Brain microvascular endothelial cell (primary cell): ENCODE measurements around the gene ZNF785.

Experiments
- DNase-seq: peaks from one replicate; pipeline ENCODE4 v3.0.0-alpha.2; 2020
- H3K27ac ChIP-seq: fragments of 250-450 bp; sonication (Bioruptor Pico); 2 replicates; pipeline ENCODE4 v1.5.1; 2020; ENCODE audit warnings: mild to moderate bottlenecking, moderate library complexity
- H3K27me3 ChIP-seq: fragments of 250-450 bp; sonication (Bioruptor Pico); replicated peaks from 2 replicates; pipeline ENCODE4 v1.5.1; 2020; ENCODE audit warnings: mild to moderate bottlenecking
- H3K36me3 ChIP-seq: fragments of 250-450 bp; sonication (Bioruptor Pico); replicated peaks from 2 replicates; pipeline ENCODE4 v1.5.1; 2020; ENCODE audit warnings: mild to moderate bottlenecking
- H3K4me3 ChIP-seq: 2 replicates; pipeline ENCODE4 v1.5.1; 2011; ENCODE audit warnings: low read depth, mild to moderate bottlenecking, control low read depth, low read length, moderate library complexity
- in situ Hi-C: cut with HindIII; loops from 2 replicates; pipeline ENCODE4 v1.10.0; 2017; ENCODE audit warnings: low sequenced_read_pairs, low pct_ligation_motif_present
- TF ChIP-seq, protein P1 (sequence below): IDR thresholded peaks from 2 replicates; pipeline ENCODE4 v1.5.1; 2011; ENCODE audit warnings: low read depth, mild to moderate bottlenecking, moderate library complexity, low read length, control low read depth, inconsistent platforms; ENCODE audit errors: missing control alignments

ZNF785 gene

GRCh38 chr16:30553393-30553899 lies 32.1 kb downstream of the ZNF785 start:
- in situ Hi-C loops = no loop called here
- DNase-seq = no peak
- TF ChIP-seq, protein P1, sequence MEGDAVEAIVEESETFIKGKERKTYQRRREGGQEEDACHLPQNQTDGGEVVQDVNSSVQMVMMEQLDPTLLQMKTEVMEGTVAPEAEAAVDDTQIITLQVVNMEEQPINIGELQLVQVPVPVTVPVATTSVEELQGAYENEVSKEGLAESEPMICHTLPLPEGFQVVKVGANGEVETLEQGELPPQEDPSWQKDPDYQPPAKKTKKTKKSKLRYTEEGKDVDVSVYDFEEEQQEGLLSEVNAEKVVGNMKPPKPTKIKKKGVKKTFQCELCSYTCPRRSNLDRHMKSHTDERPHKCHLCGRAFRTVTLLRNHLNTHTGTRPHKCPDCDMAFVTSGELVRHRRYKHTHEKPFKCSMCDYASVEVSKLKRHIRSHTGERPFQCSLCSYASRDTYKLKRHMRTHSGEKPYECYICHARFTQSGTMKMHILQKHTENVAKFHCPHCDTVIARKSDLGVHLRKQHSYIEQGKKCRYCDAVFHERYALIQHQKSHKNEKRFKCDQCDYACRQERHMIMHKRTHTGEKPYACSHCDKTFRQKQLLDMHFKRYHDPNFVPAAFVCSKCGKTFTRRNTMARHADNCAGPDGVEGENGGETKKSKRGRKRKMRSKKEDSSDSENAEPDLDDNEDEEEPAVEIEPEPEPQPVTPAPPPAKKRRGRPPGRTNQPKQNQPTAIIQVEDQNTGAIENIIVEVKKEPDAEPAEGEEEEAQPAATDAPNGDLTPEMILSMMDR = no peak
- Histone ChIP-seq H3K27ac (no peak overlapping the region), H3K4me3 (no peak overlapping the region), H3K27me3 (no peaks in the 10 kb centered on the region), H3K36me3 (peaks cover 7% of the 10 kb centered on the region)

GRCh38 chr16:30552956-30553355 lies 32.5 kb downstream of the ZNF785 start:
- in situ Hi-C loops = no loop called here
- H3K27ac ChIP-seq = no peak overlapping the region

GRCh38 chr16:30551781-30552180 lies 33.7 kb downstream of the ZNF785 start:
- in situ Hi-C loops = no loop called here
- DNase-seq = no peak
- TF ChIP-seq, protein P1 = no peak
- peaks cover 7% of the 10 kb centered on the region for H3K36me3 ChIP-seq
- no peak overlapping the region for H3K27ac ChIP-seq
- no peak overlapping the region for H3K4me3 ChIP-seq
- H3K27me3 ChIP-seq = no peaks in the 10 kb centered on the region

More at GRCh38 chr16:30552956-30553355, 32.5 kb downstream of the ZNF785 start:
- H3K36me3 ChIP-seq = peaks cover 7% of the 10 kb centered on the region
- H3K27me3 ChIP-seq = no peaks in the 10 kb centered on the region
- no peak for DNase-seq
- no peak overlapping the region for H3K4me3 ChIP-seq
- TF ChIP-seq, protein P1 = no peak

GRCh38 chr16:30548416-30549253 lies 36.9 kb downstream of the ZNF785 start:
- no peak for DNase-seq
- H3K27me3 ChIP-seq = no peaks in the 10 kb centered on the region
- H3K36me3 ChIP-seq = no peaks in the 10 kb centered on the region
- TF ChIP-seq, protein P1 = no peak
- in situ Hi-C loops = no loop called here
- H3K4me3 ChIP-seq = no peak overlapping the region
- H3K27ac ChIP-seq = no peak overlapping the region

- in situ Hi-C loops = no loop called here
Measured at GRCh38 chr16:30546115-30546514, 39.4 kb downstream of the ZNF785 start.

More at GRCh38 chr16:30546115-30546514, 39.4 kb downstream of the ZNF785 start:
- no peaks in the 10 kb centered on the region for H3K27me3 ChIP-seq
- TF ChIP-seq, protein P1 = no peak
- no peaks in the 10 kb centered on the region for H3K36me3 ChIP-seq
- no peak for DNase-seq
- H3K4me3 ChIP-seq = no peak overlapping the region
- H3K27ac ChIP-seq = no peak overlapping the region
